GM12864 (cell line): Measurements from ENCODE around the gene SLC26A11.

Experiments
- DNase-seq: peaks from one replicate; pipeline ENCODE4 v3.0.0-alpha.2; 2011; ENCODE audit warnings: low read depth
- H3K4me3 ChIP-seq: 2 replicates; pipeline ENCODE4 v1.5.1; 2011; ENCODE audit warnings: mild to moderate bottlenecking, low read depth, low read length, control low read depth
- TF ChIP-seq, protein P1 (sequence below): IDR thresholded peaks from 2 replicates; pipeline ENCODE4 v1.5.1; 2011; ENCODE audit warnings: low read depth, mild to moderate bottlenecking, moderate library complexity, low read length, control low read depth, inconsistent platforms; ENCODE audit errors: missing control alignments

SLC26A11 gene

DNA sequence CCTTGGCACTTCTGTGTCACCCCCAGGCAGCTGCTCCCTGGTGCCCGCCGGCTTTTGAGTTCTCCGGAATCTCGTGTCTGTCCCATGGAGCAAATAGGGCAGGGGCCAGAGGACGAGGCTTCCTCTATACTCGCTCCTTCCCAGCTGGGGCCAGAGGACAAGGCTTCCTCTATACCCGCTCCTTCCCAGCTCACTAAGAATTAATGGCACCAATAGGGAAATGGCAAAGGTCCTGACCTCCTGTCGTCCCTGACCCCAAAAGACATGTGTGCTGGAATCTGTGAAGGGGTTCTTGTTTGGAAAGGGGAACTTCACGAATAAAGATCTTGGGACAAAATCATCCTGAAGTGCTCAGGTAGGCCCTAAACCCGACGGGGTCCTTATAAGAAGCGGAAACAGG, 7.7 kb upstream of the SLC26A11 start:
- DNase-seq = no peak
- H3K4me3 ChIP-seq = no peak overlapping the region
- TF ChIP-seq, protein P1, sequence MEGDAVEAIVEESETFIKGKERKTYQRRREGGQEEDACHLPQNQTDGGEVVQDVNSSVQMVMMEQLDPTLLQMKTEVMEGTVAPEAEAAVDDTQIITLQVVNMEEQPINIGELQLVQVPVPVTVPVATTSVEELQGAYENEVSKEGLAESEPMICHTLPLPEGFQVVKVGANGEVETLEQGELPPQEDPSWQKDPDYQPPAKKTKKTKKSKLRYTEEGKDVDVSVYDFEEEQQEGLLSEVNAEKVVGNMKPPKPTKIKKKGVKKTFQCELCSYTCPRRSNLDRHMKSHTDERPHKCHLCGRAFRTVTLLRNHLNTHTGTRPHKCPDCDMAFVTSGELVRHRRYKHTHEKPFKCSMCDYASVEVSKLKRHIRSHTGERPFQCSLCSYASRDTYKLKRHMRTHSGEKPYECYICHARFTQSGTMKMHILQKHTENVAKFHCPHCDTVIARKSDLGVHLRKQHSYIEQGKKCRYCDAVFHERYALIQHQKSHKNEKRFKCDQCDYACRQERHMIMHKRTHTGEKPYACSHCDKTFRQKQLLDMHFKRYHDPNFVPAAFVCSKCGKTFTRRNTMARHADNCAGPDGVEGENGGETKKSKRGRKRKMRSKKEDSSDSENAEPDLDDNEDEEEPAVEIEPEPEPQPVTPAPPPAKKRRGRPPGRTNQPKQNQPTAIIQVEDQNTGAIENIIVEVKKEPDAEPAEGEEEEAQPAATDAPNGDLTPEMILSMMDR = no peak

DNA sequence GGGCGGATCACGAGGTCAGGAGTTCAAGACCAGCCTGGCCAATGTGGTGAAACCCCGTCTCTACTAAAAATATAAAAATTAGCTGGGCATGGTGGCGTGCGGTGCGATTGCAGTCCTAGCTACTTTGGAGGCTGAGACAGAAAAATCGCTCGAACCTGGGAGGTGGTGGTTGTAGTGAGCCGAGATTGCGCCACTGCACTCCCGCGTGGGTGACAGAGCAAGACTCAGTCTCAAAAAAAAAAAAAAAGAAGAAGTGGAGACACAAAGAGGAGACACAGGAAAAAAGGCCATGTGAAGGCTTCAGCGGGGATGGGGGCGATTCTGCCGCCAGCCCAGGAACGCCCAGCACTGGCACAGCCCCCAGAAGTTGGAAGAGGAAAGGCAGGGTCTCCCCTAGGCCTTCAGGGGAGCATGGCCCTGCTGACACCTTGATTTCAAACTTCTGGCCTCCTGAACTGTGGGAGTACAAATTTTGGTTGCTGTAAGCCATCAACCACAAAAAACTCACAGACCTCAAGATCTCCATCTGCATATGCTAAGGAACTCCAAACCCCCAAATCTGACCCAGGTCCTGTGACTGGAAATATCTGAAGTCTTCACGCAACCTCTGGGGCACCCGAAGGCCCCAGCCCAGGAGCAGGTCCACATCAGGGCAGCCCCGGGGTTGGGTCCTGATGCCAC, 7.1 kb upstream of the SLC26A11 start:
- TF ChIP-seq, protein P1 = no peak
- DNase-seq = no peak

DNA sequence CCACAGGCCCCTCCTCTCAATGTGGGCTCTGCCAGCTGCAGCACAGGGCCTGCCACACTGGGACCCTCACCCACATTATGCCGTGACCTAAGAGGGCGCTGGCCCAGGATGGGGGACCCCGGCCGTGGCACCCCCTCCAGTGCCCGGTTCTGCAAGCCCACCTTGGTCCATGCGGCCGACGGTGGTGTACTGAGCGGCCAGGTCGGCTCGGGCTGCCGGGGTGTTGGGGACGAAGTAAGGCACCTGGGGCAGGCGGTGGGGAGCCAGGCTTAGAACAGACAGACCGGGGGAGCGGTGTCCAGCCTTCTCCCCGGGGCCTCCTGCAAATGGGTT, 6.6 kb upstream of the SLC26A11 start:
- DNase-seq = no peak
- no peak overlapping the region for H3K4me3 ChIP-seq
- TF ChIP-seq, protein P1 = no peak

More for the DNA sequence above, 7.1 kb upstream of the SLC26A11 start:
- H3K4me3 ChIP-seq = no peak overlapping the region

DNA sequence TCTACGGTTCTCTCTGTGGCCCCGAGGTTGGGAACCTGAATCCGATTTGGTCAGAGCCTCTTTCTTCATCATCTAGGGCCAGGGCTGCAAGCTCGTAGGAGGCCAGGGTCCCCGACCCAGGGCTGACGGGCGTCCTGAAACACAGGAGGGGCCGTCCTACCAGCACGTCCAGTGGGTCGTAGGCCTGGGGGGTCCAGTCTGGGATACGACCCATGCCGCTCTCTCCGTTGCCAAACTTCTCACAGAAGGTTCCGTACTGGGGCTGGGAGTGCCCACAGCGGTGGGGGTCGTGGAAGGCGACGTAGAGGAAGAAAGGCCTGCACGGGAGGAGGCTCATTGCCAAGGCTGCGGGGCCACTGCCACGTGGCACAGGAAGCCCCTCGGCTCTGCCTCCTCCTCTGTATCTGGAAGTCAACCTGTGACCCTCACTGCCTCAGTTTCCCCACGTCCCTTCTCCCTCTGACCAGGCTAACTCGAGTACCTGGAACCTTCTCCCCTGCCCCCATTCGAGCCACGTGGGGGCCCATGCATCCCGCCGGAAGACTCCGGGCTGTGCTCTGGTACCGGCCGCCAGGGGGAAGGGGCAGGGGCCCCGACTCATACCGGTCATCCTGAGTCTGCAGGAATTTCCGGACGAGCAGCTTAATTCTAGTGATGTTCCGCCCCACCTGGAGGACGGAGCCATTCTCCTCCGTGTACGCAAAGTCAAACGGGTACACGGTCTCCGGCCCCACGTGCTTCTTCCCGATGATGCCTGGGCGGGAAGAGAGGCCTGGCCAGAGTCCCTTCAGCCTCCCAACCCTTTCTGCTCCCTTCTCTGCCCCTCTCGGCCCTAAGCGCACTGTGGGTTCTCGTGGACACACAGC, 6.0 kb upstream of the SLC26A11 start:
- TF ChIP-seq, protein P1 = no peak
- DNase-seq = no peak
- H3K4me3 ChIP-seq = no peak overlapping the region

DNA sequence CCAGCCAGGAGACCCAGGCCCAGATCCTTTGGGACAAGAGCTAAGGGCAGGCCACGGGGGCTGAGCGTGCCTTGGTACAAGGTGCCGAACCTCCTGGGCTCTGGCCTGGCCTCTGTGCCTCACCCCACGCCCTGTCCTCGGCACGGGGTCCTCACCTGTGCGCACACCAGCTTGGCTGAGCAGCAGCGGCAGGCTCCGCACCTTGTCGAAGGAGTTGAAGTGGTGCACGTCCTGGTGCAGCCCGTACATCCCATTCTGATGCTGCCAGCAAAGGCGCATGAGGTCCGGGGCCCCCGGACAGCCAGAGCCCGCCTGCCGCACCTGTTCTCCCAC, 5.4 kb upstream of the SLC26A11 start:
- H3K4me3 ChIP-seq = no peak overlapping the region
- TF ChIP-seq, protein P1 = no peak
- DNase-seq = no peak

DNA sequence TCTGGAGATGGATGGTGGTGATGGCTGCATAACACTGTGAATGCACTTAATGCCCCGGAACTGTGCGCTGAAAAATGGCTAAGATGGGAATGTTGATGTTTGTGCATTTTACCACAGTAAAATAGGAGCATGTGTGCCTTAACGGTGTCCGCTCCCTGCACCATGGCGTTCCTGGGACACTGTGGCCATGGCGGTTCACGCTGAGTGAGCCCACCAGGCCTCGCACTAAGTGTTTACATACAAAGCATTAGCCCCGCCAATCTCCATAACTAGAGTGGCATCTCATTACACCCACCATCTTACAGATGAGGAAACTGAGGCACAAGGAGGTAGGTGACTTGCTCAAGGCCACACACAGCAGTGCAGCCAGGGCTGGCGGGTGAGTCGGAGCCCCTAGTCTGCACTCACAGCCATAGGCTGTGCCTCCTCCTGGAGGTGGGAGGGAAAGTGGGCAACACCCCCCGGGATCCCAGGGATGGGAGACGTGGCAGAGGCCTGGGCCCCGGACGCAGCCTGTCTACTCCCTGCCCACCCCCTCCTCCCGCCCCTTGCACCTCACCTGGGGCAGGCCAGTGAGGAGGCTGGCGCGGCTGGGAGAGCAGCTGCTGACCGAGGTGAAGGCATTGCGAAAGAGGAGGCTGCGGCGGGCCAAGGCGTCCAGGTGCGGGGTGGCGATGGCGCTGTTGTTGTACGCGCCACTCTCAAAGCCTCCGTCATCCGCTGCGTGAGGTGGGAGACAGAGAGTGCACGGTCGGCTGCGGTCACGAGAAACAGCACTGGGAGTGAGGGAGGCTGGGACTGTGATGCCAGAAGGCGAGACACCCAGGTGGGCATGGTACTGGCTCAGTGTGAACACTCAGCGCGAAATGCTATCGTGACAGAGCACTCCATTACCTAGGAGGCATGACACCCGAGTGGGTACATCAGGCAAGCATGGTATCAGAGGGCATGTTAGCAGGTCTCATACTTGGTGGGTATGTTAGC, 3.5 kb upstream of the SLC26A11 start:
- no peak for DNase-seq
- TF ChIP-seq, protein P1 = no peak
- no peak overlapping the region for H3K4me3 ChIP-seq
